COLO829 (cell line): ENCODE measurements around the gene APP.
"Not testable (repeated sequence)": the region's sequence is repeated elsewhere in the genome, so short reads cannot be mapped to it uniquely, and the experiment has no call there.

Experiments used
- DNase-seq: peaks from one replicate; pipeline ENCODE4 v3.0.0; 2012; ENCODE audit warnings: low spot score

Gene APP

GRCh38 chr21:26097475-26097874, 73.1 kb downstream of the APP start:
- no peak for DNase-seq

GRCh38 chr21:26096494-26097371, 73.8 kb downstream of the APP start:
- DNase-seq = no peak

- no peak for DNase-seq
These were observed 75.4 kb downstream of the APP start for GRCh38 chr21:26095131-26095530.

GRCh38 chr21:26093122-26093521, 77.4 kb downstream of the APP start:
- DNase-seq = peak; percentile 26

GRCh38 chr21:26091480-26092018, 79.0 kb downstream of the APP start:
- no peak for DNase-seq

- no peak for DNase-seq
These were observed 80.8 kb downstream of the APP start for GRCh38 chr21:26089730-26090129.

- no peak for DNase-seq
These were observed 83.2 kb downstream of the APP start for GRCh38 chr21:26087223-26087918.

GRCh38 chr21:26085882-26086281, 84.7 kb downstream of the APP start:
- no peak for DNase-seq

GRCh38 chr21:26085127-26085526, 85.4 kb downstream of the APP start:
- no peak for DNase-seq

GRCh38 chr21:26082549-26082948, 88.0 kb downstream of the APP start:
- DNase-seq = no peak

GRCh38 chr21:26081175-26081760, 89.3 kb downstream of the APP start:
- not testable (repeated sequence) for DNase-seq

GRCh38 chr21:26080211-26080610, 90.4 kb downstream of the APP start:
- DNase-seq = no peak

GRCh38 chr21:26079366-26079765, 91.2 kb downstream of the APP start:
- DNase-seq = no peak

- no peak for DNase-seq
These were observed 93.0 kb downstream of the APP start for GRCh38 chr21:26077521-26077920.

- DNase-seq = no peak
These were observed 97.6 kb downstream of the APP start for GRCh38 chr21:26072666-26073615.

- DNase-seq = no peak
These were observed 99.6 kb downstream of the APP start for GRCh38 chr21:26070822-26071425.

- no peak for DNase-seq
These were observed 100.4 kb downstream of the APP start for GRCh38 chr21:26070121-26070520.

GRCh38 chr21:26068776-26069175, 101.8 kb downstream of the APP start:
- no peak for DNase-seq

GRCh38 chr21:26067836-26068594, 102.6 kb downstream of the APP start:
- no peak for DNase-seq

- no peak for DNase-seq
These were observed 106.1 kb downstream of the APP start for GRCh38 chr21:26064506-26064905.
